IPS-18a (cell line): ENCODE results near the gene ORC1.

ENCODE experiments used
- H3K27ac ChIP-seq: one replicate; pipeline ENCODE4 v1.5.1; 2013; ENCODE audit warnings: low read length
- H3K27me3 ChIP-seq: one replicate; pipeline ENCODE4 v1.6.1; 2013; ENCODE audit warnings: mild to moderate bottlenecking, low read length; ENCODE audit not compliant: control insufficient read depth, insufficient read depth
- H3K36me3 ChIP-seq: one replicate; pipeline ENCODE4 v1.6.1; 2013; ENCODE audit warnings: low read depth, low read length; ENCODE audit not compliant: control insufficient read depth
- H3K4me1 ChIP-seq: one replicate; pipeline ENCODE4 v1.6.1; 2013; ENCODE audit warnings: low read depth, low read length; ENCODE audit not compliant: control insufficient read depth
- H3K4me3 ChIP-seq: one replicate; pipeline ENCODE4 v1.5.1; 2013; ENCODE audit warnings: low read length
- H3K9ac ChIP-seq: one replicate; pipeline ENCODE4 v1.6.1; 2013; ENCODE audit warnings: mild to moderate bottlenecking, low read length, moderate library complexity
- H3K9me3 ChIP-seq: one replicate; pipeline ENCODE4 v1.6.1; 2013; ENCODE audit warnings: low read depth, low read length; ENCODE audit not compliant: control insufficient read depth

Gene ORC1

GRCh38 chr1:52358851-52359497 lies 45.2 kb downstream of the ORC1 start:
- Histone ChIP-seq H3K9ac (no peak overlapping the region), H3K27me3 (no peaks in the 10 kb centered on the region), H3K4me3 (no peak overlapping the region), H3K36me3 (peaks cover 83% of the 10 kb centered on the region), H3K27ac (no peak overlapping the region), H3K9me3 (no peaks in the 10 kb centered on the region), H3K4me1 (no peaks in the 10 kb centered on the region)

DNA sequence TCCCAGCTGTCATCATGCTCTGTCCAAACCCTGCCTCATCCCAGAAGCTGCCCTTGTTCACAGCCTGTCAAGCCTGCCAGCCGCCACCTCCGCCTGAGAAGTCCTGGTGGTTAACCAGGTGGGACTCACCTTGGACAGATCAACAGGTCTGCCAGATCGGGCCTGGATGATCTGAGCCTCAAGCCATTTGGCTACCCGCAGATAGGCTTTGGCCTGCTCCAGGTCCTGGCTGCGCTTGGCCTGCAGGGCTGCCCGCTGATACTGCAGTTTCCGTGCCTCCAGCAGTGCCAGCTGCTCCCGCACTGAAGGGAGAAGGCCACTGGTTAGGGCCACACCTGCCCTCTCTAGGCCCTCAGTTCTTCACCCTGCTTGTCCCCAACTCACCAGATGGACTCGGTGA lies 46.8 kb downstream of the ORC1 start:
- no peak overlapping the region for H3K9ac ChIP-seq
- no peaks in the 10 kb centered on the region for H3K27me3 ChIP-seq
- no peaks in the 10 kb centered on the region for H3K4me1 ChIP-seq
- no peak overlapping the region for H3K27ac ChIP-seq
- H3K4me3 ChIP-seq = no peak overlapping the region
- H3K36me3 ChIP-seq = peaks cover 97% of the 10 kb centered on the region
- no peaks in the 10 kb centered on the region for H3K9me3 ChIP-seq

DNA sequence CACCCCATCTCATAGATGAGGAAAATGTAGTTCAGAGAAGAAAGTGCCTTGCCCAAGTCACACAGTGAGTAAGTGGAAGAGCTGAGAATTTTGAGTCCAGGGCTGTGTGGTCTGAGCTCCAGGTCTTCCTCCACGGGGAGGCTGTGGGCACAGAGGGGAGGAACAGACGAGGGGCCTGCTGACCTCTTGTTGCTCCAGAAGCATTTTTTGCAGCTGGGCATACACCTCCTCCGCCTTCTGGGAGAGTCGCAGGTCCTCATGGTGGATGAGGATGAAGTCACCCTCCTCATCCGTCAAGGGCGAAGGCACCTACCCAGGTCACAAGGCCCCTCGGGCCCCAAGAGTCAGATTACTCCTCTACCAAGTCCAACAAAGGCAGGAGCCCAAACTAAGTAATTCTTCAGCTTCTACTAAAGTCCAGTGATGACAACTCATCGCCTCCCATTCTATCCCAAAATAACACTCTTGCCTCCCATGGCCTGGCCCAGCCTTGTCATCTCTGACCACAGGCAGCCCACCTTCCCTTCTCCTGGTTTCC lies 47.3 kb downstream of the ORC1 start:
- no peaks in the 10 kb centered on the region for H3K27me3 ChIP-seq
- no peaks in the 10 kb centered on the region for H3K9me3 ChIP-seq
- no peak overlapping the region for H3K4me3 ChIP-seq
- peaks cover 3% of the 10 kb centered on the region for H3K4me1 ChIP-seq
- H3K27ac ChIP-seq = no peak overlapping the region
- no peak overlapping the region for H3K9ac ChIP-seq
- H3K36me3 ChIP-seq = peaks cover 92% of the 10 kb centered on the region

DNA sequence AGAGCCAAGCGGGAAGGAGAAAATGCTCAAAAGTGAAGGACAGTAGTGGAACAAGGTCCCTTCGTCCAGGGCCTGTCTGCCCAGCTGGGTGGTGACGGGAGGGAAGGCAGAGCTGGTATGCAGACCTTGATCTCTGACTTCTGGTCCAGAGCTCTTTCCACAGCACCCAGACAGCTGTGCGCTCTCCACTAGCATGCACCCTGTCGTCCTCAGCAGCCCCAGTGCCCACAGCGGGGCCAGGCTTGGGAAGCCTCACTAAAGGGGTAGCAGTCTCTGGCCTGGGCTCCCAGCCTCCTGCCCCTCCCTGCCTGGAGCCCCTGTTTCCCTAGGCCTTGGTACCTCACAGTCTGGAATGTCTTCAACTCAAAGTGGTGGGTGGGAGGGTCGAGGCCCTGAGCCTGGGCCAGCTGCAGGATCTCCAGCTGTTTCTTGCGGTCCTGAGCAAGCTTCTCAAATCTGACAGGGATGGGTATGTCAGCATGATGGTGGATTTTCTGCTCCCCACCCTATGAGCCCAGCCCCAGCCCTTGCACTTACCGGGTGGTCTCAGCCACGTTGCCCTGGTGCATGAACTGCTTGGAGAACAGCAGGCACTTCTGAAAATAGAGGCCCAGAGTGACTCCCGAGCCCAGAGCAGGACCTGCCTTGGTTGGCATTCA lies 48.2 kb downstream of the ORC1 start:
- no peak overlapping the region for H3K27ac ChIP-seq
- no peaks in the 10 kb centered on the region for H3K9me3 ChIP-seq
- no peaks in the 10 kb centered on the region for H3K27me3 ChIP-seq
- no peak overlapping the region for H3K4me3 ChIP-seq
- H3K9ac ChIP-seq = no peak overlapping the region
- peaks cover 83% of the 10 kb centered on the region for H3K36me3 ChIP-seq
- peaks cover 11% of the 10 kb centered on the region for H3K4me1 ChIP-seq

GRCh38 chr1:52355436-52355835 lies 48.8 kb downstream of the ORC1 start:
- no peak overlapping the region for H3K4me3 ChIP-seq
- H3K9ac ChIP-seq = no peak overlapping the region
- H3K36me3 ChIP-seq = peaks cover 78% of the 10 kb centered on the region
- no peaks in the 10 kb centered on the region for H3K27me3 ChIP-seq
- H3K4me1 ChIP-seq = peaks cover 16% of the 10 kb centered on the region
- H3K9me3 ChIP-seq = no peaks in the 10 kb centered on the region
- H3K27ac ChIP-seq = no peak overlapping the region

- no peak overlapping the region for H3K27ac ChIP-seq
- peaks cover 52% of the 10 kb centered on the region for H3K36me3 ChIP-seq
- no peak overlapping the region for H3K4me3 ChIP-seq
- H3K9me3 ChIP-seq = no peaks in the 10 kb centered on the region
- no peaks in the 10 kb centered on the region for H3K27me3 ChIP-seq
- no peak overlapping the region for H3K9ac ChIP-seq
- H3K4me1 ChIP-seq = peaks cover 18% of the 10 kb centered on the region
Observed at GRCh38 chr1:52352690-52353089, 51.5 kb downstream of the ORC1 start.

DNA sequence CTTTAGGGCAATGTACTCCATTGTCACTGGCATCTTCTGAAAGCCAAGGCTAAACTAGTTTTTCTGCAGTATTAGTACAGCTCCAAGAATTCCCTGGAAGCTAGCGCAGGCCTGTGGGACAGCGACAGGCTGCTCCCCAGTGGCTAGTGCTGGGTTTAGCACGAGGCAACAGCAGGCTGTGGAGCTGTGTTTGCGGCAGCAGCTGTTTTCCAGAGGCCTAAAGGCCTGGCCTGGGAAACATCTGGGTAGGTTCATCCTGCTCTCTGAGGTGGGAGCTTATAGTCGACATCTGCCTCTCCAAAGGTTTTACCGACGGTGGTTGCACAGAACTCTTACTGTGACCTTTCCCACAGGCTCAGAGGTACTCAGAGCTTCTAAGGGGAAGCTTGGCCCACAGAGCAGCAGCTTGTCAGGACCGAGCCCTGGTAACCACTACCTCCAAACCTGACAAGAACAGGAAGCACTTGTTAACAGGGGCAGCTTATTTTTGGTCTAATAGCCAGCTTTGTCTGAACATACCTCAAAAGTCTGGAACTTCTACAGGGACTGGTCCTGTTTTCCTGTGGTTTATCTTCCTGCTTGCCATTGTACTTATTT lies 55.4 kb downstream of the ORC1 start:
- H3K27me3 ChIP-seq = no peaks in the 10 kb centered on the region
- H3K4me1 ChIP-seq = peaks cover 18% of the 10 kb centered on the region
- H3K9me3 ChIP-seq = no peaks in the 10 kb centered on the region
- H3K4me3 ChIP-seq = no peak overlapping the region
- no peak overlapping the region for H3K9ac ChIP-seq
- no peak overlapping the region for H3K27ac ChIP-seq
- peaks cover 14% of the 10 kb centered on the region for H3K36me3 ChIP-seq

DNA sequence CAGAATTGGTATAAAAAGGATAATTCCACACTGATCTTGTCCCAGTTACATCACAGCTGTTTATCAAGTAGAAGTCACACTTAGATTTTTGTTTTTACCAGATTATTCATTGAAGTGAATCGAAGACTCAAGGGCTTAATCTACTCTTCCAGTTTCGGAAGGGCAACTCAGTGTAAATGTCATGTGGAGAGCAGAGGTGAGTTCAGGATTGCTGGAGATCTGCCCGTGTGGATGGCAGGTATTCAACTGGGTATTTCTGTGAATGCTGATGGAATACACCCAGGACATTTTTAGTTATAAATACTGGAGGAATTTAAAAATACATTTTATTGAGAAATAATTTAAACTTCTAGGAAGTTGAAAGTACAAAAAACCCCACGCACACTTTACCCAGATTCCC lies 57.6 kb downstream of the ORC1 start:
- H3K4me1 ChIP-seq = peaks cover 13% of the 10 kb centered on the region
- no peaks in the 10 kb centered on the region for H3K27me3 ChIP-seq
- H3K27ac ChIP-seq = no peak overlapping the region
- no peaks in the 10 kb centered on the region for H3K36me3 ChIP-seq
- no peak overlapping the region for H3K9ac ChIP-seq
- no peaks in the 10 kb centered on the region for H3K9me3 ChIP-seq
- no peak overlapping the region for H3K4me3 ChIP-seq

- no peak overlapping the region for H3K27ac ChIP-seq
- H3K4me1 ChIP-seq = peaks cover under 1% of the 10 kb centered on the region
- no peaks in the 10 kb centered on the region for H3K27me3 ChIP-seq
- H3K36me3 ChIP-seq = no peaks in the 10 kb centered on the region
- H3K9me3 ChIP-seq = no peaks in the 10 kb centered on the region
- no peak overlapping the region for H3K4me3 ChIP-seq
- no peak overlapping the region for H3K9ac ChIP-seq
Observed at GRCh38 chr1:52345252-52345651, 59.0 kb downstream of the ORC1 start.

- Histone ChIP-seq H3K9ac (no peak overlapping the region), H3K4me1 (no peaks in the 10 kb centered on the region), H3K36me3 (no peaks in the 10 kb centered on the region), H3K27me3 (no peaks in the 10 kb centered on the region), H3K4me3 (no peak overlapping the region), H3K27ac (no peak overlapping the region), H3K9me3 (no peaks in the 10 kb centered on the region)
Observed at GRCh38 chr1:52343979-52344378, 60.2 kb downstream of the ORC1 start.

- Histone ChIP-seq H3K4me1 (no peaks in the 10 kb centered on the region), H3K36me3 (peaks cover 4% of the 10 kb centered on the region), H3K9me3 (no peaks in the 10 kb centered on the region), H3K4me3 (no peak overlapping the region), H3K27me3 (no peaks in the 10 kb centered on the region), H3K9ac (no peak overlapping the region), H3K27ac (no peak overlapping the region)
Observed at GRCh38 chr1:52341655-52342260, 62.5 kb downstream of the ORC1 start.
